GM21381 (cell line): ENCODE data around the gene RNF217.
"Not testable (repeated sequence)": the region's sequence is repeated elsewhere in the genome, so short reads cannot be mapped to it uniquely, and the experiment has no call there.

ENCODE experiments used
- ATAC-seq: cut with Tn5 transposase; IDR thresholded peaks from one replicate; pipeline ENCODE4 v1.9.1; 2021; ENCODE audit warnings: mild to moderate bottlenecking, moderate library complexity; ENCODE audit not compliant: unreplicated experiment

The RNF217 gene

GRCh38 chr6:125123051-125123450 lies 160.8 kb downstream of the RNF217 start:
- no peak for ATAC-seq

- no peak for ATAC-seq
Observed at GRCh38 chr6:125123468-125124048, 161.3 kb downstream of the RNF217 start.

DNA sequence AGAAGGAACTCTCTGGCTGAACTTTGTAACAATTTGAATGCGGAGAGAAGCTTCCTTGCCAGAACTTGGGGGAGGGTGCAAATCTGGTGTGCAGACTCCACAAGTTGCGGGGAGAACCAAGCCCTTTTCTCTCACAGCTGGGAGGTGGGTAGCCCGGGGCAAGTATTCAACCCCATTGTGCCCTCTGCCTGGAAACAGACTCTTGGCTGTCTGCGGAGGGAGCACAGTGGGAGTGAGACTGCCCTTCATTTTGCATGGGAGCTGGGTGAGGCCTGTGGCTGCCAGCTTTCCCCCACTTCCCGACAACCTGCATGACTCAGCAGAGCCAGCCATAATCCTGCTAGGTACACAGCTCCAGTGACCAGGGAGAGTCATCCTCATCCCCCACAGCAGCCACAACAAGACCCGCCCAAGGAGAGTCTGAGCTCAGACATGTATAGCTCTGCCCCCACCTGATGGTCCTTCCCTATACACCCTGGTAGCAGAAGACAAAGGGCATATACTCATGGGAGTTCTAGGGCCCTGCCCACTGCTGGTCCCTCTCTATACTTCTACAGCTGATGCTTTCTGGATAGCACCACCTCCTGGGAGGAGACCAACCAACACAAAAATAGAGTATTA lies 161.9 kb downstream of the RNF217 start:
- no peak for ATAC-seq

DNA sequence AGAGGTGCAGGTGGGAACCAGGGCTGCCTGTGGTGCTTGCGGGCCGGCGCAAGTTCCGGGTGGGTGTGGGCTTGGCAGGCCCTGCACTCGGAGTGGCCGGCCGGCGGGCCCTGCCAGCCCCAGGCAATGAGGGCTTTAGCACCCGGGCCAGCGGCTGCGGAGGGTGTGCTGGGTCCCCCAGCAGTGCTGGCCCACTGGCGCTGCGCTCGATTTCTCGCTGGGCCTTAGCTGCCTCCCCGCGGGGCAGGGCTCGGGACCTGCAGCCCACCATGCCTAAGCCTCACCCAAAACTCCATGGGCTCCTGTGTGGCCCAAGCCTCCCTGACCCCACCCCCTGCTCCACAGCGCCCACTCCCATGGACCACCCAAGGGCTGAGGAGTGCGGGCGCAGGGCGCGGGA lies 163.6 kb downstream of the RNF217 start:
- not testable (repeated sequence) for ATAC-seq

GRCh38 chr6:125129354-125129753 lies 167.1 kb downstream of the RNF217 start:
- ATAC-seq: no peak

GRCh38 chr6:125132058-125132457 lies 169.8 kb downstream of the RNF217 start:
- ATAC-seq: no peak

- no peak for ATAC-seq
Observed at GRCh38 chr6:125136378-125136777, 174.1 kb downstream of the RNF217 start.

DNA sequence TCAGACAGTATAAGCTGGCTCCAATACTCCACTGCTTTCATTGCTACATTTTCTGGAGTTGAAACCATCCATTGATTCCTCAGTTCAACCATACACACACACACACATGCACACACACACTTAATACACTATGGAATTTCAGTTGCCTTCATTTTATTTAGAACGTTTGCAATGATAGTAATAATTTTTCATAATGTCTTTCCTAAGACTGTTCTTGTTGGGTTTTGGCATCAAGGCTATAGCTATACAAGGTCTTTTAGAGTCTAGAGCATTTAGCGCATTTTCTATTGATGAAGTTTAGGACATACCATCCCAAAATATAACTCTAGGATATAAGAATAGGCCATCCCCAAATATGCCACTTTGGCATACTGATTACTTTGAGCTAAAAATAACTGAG lies 175.8 kb downstream of the RNF217 start:
- ATAC-seq: no peak

GRCh38 chr6:125140808-125141207 lies 178.6 kb downstream of the RNF217 start:
- no peak for ATAC-seq
